Kidney (tissue), 14 donors: ENCODE measurements around the gene MEGF6. TPM values are rescaled to one million over a fixed set of nuclear protein-coding genes. Genes with fewer than 3 reads are reported as not detected.

ENCODE experiments used
- DNase-seq, 5 donors: peaks; one replicate each; pipeline ENCODE4 v3.0.0-alpha.2; 2013 to 2020
- FAIRE-seq: peaks from 2 replicates; lab custom pipeline; 2012; peaks lifted over from hg19 to GRCh38; lab: Jason Lieb, UNC
- H3K27ac ChIP-seq, 2 donors: one replicate each; pipeline ENCODE4 v1.7.0; 2013; ENCODE audit warnings: low read depth in 2 of 2, low read length in 2 of 2, inconsistent platforms in 1 of 2
- H3K27me3 ChIP-seq: one replicate; pipeline ENCODE4 v1.7.1; 2013; ENCODE audit warnings: low read length, inconsistent platforms; ENCODE audit not compliant: control insufficient read depth, insufficient read depth
- H3K36me3 ChIP-seq, 3 donors: one replicate each; pipeline versions ENCODE4 v1.7.0 to v1.7.1; 2013; ENCODE audit warnings: low read length in 3 of 3, control low read depth in 1 of 3, inconsistent platforms in 1 of 3; ENCODE audit not compliant: insufficient read depth in 3 of 3, control insufficient read depth in 2 of 3
- H3K4me1 ChIP-seq, 3 donors: one replicate each; pipeline versions ENCODE4 v1.7.0 to v1.7.1; 2013; ENCODE audit warnings: low read length in 3 of 3, inconsistent platforms in 1 of 3, low read depth in 1 of 3; ENCODE audit not compliant: control insufficient read depth in 2 of 3, insufficient read depth in 2 of 3
- H3K4me3 ChIP-seq, 3 donors: one replicate each; pipeline versions ENCODE4 v1.7.0 to v1.8.1; 2013; ENCODE audit warnings: low read length in 3 of 3, control low read depth in 1 of 3, inconsistent platforms in 1 of 3
- H3K9ac ChIP-seq, 3 donors: one replicate each; pipeline versions ENCODE4 v1.7.0 to v1.7.1; 2013; ENCODE audit warnings: low read length in 3 of 3, control low read depth in 1 of 3, inconsistent platforms in 1 of 3
- H3K9me3 ChIP-seq, 3 donors: one replicate each; pipeline versions ENCODE4 v1.7.0 to v1.7.1; 2013; ENCODE audit warnings: low read length in 3 of 3, control low read depth in 1 of 3, inconsistent platforms in 1 of 3; ENCODE audit not compliant: control insufficient read depth in 2 of 3, insufficient read depth in 1 of 3
- intact Hi-C: fragments of 100-400 bp; cut with DNase I; formaldehyde crosslinking; loops from one replicate; pipeline ENCODE4 v1.11.1; 2022
- polyA plus RNA-seq: library from polyadenylated mRNA; stranded (reverse); fragments of 350-450 nt; fragmentation: Illumina TruSeq; extraction: RNeasy Lipid Tissue Mini Kit (QIAGEN cat#74804); gene quantifications from one replicate; pipeline ENCODE4 v1.2.3, GENCODE V29; 2014; ENCODE audit warnings: low read depth, low replicate concordance; ENCODE audit not compliant: insufficient read depth
- total RNA-seq: library from RNA; stranded (reverse); fragmentation: NEBNext Ultra II Directional; extraction: Animal tissue kit (Norgen Biotek cat#: 25700); gene quantifications from one replicate; pipeline ENCODE4 v1.2.1, GENCODE V29; 2021
- TF ChIP-seq, protein P1 (sequence below): IDR thresholded peaks from 3 replicates; pipeline ENCODE4 v1.5.1; 2012; ENCODE audit warnings: mild to moderate bottlenecking, moderate library complexity, borderline replicate concordance; ENCODE audit not compliant: insufficient read depth; ENCODE audit errors: extremely low read depth
- donor health status: control.
- donor health status: control.
- donor health status: control.
- donor health status: control.
- donor health status: control.
- donor health status: DM: yes; HTN: yes; CAD: no.
- donor health status: Normal renal cell carcinoma (clear cell type).

The MEGF6 gene
- total and polyA plus RNA-seq, 2 donors from 2014 or later, result 2.8 to 10.9 TPM

DNA sequence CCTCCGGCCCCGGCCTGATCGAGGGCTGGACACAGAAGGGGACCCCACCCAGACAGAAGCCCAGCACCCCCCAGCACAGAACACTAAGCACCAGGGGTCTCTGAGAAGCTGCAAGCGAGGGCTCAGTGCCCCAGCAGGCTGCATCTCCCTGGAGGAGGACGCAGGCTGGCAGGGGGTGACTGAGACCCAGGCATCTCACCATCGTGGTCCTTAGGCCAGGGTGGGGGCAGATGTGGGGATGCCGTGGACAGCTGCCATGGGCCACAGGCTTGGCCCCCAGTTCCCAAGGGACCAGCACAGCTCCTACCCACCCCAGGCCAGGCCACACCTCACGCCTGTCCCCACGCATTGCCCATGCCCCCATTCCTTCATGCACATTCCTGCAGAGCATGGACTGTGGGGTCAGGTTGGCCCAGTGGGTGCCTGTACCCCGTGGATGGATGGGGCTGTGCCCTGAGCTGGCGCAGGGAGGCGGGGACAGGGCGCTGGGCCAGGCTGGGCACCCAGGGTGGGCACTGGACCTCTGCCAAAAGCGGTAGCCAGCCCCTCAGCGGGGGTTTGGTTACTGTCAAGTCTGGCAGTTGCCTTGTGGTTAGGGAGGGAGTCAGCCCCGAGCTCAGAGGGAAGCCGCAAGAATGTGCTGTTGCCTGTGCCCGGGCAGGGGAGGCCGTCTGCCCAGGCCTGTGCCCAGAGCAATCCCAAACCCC is 95.4 kb downstream of the MEGF6 start:
- no peaks in the 10 kb centered on the region for H3K27me3 ChIP-seq
- H3K4me3 ChIP-seq, result no peak overlapping the region
- DNase-seq (no peak), FAIRE-seq (no peak)
- intact Hi-C loops, result no loop called here
- no peak overlapping the region for H3K9ac ChIP-seq
- H3K9me3 ChIP-seq, result no peaks in the 10 kb centered on the region
- H3K4me1 ChIP-seq, result no peaks in the 10 kb centered on the region
- H3K36me3 ChIP-seq, result no peaks in the 10 kb centered on the region
- TF ChIP-seq, protein P1, sequence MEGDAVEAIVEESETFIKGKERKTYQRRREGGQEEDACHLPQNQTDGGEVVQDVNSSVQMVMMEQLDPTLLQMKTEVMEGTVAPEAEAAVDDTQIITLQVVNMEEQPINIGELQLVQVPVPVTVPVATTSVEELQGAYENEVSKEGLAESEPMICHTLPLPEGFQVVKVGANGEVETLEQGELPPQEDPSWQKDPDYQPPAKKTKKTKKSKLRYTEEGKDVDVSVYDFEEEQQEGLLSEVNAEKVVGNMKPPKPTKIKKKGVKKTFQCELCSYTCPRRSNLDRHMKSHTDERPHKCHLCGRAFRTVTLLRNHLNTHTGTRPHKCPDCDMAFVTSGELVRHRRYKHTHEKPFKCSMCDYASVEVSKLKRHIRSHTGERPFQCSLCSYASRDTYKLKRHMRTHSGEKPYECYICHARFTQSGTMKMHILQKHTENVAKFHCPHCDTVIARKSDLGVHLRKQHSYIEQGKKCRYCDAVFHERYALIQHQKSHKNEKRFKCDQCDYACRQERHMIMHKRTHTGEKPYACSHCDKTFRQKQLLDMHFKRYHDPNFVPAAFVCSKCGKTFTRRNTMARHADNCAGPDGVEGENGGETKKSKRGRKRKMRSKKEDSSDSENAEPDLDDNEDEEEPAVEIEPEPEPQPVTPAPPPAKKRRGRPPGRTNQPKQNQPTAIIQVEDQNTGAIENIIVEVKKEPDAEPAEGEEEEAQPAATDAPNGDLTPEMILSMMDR, result no peak
- H3K27ac ChIP-seq, result no peak overlapping the region

DNA sequence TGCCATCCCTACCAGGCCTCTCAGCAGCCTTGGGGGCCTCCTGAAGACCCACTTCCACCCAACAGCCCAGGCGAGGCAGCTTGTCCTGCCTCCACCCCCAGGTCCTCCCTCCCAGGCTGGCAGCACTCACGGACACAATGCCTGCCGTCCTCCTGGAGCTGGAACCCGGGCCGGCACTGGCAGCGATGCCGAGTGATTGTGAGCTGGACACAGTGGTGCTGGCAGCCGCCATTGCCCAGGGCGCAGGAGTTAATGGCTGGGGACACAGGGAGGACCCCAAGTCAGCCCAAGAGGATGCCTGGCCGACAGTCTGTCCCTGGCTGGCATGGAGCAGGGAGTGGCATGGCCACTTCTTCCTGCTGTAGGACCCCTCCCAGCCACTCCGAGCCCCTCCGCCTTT is 96.0 kb downstream of the MEGF6 start:
- no peak for FAIRE-seq
- no peaks in the 10 kb centered on the region for H3K36me3 ChIP-seq
- DNase-seq, result no peak

DNA sequence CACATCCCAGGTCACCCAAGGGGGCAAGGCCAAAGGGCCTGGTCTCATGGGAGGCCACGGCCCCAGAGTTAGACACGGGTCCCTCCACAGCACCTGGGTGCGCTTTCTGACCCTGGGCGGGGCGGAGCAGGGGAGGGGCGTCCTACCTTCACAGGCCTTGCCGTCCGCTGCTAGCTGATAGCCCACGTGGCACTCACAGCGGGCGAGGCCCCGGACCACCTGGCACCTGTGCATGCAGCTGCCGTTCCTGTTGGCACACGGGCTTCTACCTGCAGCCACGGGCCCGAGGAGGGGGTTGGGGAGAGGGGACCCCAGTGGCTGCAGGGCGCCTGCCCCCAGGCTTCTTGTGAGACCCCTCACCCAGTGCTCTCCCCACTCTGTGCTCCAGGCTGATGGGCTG is 96.9 kb downstream of the MEGF6 start:
- intact Hi-C loops, result no loop called here
- Histone ChIP-seq H3K36me3 (no peaks in the 10 kb centered on the region), H3K9me3 (no peaks in the 10 kb centered on the region), H3K4me1 (no peaks in the 10 kb centered on the region), H3K9ac (no peak overlapping the region), H3K4me3 (no peak overlapping the region), H3K27ac (no peak overlapping the region), H3K27me3 (no peaks in the 10 kb centered on the region)
- no peak for DNase-seq
- FAIRE-seq, result no peak
- TF ChIP-seq, protein P1, result no peak

More for the DNA sequence above, 96.0 kb downstream of the MEGF6 start:
- Histone ChIP-seq H3K4me3 (no peak overlapping the region), H3K27me3 (no peaks in the 10 kb centered on the region), H3K4me1 (no peaks in the 10 kb centered on the region), H3K9me3 (no peaks in the 10 kb centered on the region), H3K27ac (no peak overlapping the region), H3K9ac (no peak overlapping the region)
- TF ChIP-seq, protein P1, result no peak
- intact Hi-C loops, result no loop called here
